GM19099 (cell line): ENCODE measurements around the gene MACC1.
A peak's percentile ranks its signal among the peaks of the same experiment; 100 is the strongest.

Experiments
- POLR2A ChIP-seq: IDR thresholded peaks from 3 replicates; pipeline ENCODE4 v1.6.1; 2011; ENCODE audit warnings: low read depth; ENCODE audit not compliant: insufficient read length; ENCODE audit errors: extremely low read depth

The MACC1 gene

DNA sequence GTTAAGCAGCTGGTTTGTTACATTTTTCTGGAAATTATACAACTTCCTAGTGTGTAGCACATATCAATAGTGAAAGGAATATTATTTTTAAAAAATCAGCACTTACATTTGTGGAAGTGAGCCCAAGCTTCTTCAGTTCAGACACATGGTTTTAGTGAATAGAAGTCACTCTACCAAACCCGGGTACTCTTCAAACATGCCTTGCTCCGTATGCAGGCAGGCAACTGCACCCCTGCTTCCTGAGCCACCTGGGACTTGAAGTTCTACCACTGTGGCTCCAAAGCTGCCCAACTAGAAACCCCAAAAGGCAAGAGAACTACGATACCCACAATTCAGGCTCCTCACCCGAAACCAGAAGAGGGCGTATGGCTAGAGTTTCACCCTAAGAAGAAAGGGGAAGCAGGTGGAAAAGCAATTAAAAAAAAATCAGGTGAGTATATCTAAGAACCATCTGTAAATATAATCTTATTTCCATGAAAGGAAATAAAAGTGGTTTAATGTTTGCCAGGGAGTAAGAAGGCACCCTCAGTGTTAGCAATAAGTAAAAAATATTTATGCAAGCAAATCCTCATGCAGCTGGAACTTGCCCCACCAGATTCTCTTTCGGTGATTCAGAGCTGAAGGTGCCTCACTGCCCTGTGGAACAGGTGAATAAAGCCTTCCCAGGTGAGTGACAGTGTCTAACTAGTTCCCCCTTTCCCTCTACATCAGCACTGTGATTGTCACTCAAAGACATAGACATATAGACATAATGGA lies at the start of gene MACC1:
Gene MACC1 (minus strand): TSS at position 192 of the 756 bp plus-strand sequence. CDS start 55,522 bp downstream, outside the sequence.
- peak; percentile 63 for TF ChIP-seq POLR2A

- TF ChIP-seq POLR2A: no peak
Observed at GRCh38 chr7:20264623-20265022, 47.4 kb upstream of the MACC1 start.

- TF ChIP-seq POLR2A: no peak
Observed at GRCh38 chr7:20260223-20260622, 43.0 kb upstream of the MACC1 start.

DNA sequence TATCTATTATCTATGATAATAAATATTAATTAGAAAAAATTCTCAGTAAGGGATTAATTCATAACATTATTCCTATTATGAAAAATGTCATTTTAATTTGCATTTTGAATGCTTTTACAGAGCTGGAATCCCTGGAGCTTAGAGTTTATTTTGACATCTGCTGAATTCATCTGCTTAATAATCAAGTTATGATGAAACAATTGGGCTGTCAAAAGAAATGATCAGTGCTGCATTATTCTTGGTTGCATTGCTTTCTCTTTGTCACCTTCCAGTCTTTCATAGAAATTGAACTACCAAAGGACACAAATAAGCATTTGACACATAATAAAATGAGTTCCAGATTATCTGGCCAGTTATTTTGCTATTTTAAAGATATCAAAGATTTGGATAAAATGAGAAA lies 40.0 kb upstream of the MACC1 start:
- TF ChIP-seq POLR2A: no peak

- TF ChIP-seq POLR2A: no peak
Observed at GRCh38 chr7:20249920-20250319, 32.7 kb upstream of the MACC1 start.

DNA sequence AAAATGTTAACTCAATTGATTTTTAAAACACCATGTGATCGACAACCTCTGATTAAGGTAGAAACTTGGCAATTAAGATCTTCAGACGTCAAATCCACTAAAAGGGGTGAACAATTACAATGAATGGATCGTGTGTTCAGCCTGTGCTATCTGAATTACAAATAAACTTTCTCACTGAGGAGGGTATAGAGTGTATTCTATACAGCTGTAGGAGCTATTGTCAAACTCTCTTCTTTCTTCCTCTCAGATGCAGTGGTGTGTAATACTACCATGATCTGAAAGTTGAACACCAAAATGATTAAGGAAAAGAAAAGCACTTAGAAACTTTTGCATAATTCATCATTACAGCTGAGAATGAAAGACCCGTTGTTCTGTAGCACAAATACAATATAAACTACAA lies 32.2 kb upstream of the MACC1 start:
- no peak for TF ChIP-seq POLR2A

- TF ChIP-seq POLR2A: no peak
Observed at GRCh38 chr7:20246236-20246635, 29.1 kb upstream of the MACC1 start.

DNA sequence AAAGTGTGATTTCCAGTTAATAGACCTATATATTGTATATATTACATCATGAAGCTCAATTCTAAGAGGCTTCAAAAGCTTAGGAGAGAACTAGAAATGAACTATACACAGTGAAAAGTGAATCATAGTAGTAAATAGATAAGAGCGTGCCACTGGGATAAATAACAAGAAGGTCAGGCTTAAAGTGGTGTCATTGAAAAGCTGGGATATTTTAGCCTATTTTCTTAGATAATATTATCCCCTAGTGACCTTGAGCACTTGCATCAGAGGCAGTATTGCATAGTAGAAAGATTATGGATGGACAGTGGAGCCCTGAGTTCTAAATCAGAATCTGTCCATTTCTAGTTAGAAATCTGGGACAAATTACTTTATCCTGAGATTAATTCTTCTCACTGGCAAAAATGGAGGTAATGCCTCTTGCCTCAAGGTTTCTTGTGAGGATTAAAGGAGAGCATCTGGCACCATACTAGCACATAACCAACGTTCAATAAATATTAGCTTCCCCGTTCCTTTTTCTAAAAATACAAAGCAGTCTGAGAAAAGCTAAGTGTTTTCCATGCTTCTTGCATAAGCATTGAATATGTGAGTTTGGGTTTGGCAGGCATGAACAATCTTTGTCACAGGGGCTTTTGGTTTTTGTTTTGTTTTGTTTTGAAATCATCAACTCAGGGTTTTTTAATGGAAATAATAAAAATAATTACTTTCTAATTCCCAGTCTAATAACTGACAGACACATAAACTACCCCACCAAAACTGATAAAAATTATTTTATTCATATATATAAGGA lies 27.3 kb upstream of the MACC1 start:
- no peak for TF ChIP-seq POLR2A

DNA sequence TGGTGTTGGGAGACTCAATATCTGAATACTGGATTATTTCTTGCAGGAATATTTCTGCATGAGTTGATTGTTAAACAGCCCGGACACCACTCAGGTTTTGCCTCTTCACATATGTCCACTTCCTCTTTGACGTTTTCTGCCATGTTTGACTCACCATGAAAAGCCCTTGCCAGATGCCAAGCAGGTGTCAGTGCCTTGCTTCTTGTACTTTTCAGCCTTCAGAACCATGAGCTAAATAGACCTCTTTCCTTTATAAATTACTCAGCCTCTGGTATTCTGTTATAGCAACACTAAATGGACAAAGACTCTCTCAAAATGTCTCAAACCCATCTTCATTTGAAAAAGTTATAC lies 24.7 kb upstream of the MACC1 start:
- TF ChIP-seq POLR2A: no peak

GRCh38 chr7:20241194-20241910 lies 24.2 kb upstream of the MACC1 start:
- TF ChIP-seq POLR2A: no peak

GRCh38 chr7:20240080-20240926 lies 23.1 kb upstream of the MACC1 start:
- TF ChIP-seq POLR2A: no peak

GRCh38 chr7:20238754-20239324 lies 21.7 kb upstream of the MACC1 start:
- TF ChIP-seq POLR2A: peak; percentile 41

DNA sequence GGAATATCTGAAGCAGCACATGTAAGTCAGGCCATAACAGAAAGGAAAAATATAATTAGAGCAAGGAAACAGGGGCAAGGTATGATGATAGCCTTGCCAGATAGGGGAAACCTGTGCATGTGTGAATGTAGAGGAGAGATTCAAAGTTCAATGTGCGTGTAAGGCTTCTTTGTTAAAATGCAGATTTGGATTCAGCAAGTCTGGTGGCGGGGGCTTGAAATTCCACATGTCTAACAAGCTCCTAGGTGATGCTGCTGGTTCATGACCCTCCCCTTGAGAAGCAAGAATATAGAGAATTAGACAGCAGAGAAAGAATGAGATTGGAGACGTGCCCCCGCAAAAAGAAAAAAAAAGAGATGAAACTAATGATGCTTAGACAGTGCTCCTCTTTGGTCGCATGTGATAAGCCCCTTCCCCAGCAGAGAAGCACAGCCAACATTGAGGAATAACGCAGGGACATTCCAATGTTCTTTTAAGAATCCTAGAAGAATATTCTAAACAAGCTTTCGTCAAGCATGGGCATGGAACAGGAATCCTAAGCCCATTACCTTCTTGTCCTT lies 21.1 kb upstream of the MACC1 start:
- TF ChIP-seq POLR2A: no peak
